ENCODE measurements around the gene NFRKB.

DNA sequence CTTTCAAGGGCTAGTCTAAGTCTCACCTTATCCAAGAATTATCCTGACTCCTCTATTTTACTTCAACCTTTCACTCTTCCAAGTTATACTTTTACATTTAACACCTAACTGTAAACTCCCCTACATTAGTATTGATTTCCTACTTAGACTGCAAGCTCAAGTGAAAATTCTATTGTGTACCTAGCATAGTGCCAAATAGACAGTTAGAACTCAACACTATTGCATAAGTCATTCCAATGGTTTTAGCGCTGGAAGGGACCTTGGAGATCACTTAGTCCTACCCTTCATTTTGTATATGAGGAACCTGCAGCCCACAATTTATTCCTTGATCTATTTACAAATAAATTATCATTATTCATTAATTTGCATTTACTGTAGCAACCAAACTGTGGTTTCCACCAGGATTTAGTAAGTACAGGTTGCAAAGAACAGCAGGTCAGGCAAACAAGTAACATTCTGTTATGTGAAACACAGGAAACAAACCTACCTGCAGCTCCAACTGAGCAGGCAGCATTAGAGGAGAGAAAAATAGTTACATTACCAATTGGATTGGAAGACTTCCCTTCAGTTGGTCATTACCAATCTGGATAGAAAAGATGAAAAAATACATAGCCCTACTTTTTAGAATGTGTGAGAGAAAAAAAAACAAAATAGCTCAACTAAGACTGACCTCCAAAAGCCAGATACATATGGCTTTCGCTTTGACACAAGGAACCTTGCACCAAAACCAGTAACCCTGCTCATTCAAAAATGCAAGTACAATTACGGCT is 33.7 kb upstream of the NFRKB start:
- no peak for TF ChIP-seq EZH2 (IDR thresholded peaks at IDR 0.05; ENCODE audit: borderline replicate concordance, low read length)
- TF ChIP-seq, protein P1, sequence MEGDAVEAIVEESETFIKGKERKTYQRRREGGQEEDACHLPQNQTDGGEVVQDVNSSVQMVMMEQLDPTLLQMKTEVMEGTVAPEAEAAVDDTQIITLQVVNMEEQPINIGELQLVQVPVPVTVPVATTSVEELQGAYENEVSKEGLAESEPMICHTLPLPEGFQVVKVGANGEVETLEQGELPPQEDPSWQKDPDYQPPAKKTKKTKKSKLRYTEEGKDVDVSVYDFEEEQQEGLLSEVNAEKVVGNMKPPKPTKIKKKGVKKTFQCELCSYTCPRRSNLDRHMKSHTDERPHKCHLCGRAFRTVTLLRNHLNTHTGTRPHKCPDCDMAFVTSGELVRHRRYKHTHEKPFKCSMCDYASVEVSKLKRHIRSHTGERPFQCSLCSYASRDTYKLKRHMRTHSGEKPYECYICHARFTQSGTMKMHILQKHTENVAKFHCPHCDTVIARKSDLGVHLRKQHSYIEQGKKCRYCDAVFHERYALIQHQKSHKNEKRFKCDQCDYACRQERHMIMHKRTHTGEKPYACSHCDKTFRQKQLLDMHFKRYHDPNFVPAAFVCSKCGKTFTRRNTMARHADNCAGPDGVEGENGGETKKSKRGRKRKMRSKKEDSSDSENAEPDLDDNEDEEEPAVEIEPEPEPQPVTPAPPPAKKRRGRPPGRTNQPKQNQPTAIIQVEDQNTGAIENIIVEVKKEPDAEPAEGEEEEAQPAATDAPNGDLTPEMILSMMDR (IDR thresholded peaks at IDR 0.05; ENCODE audit: low read length), result no peak
